Nephron progenitor cell (in vitro differentiated cells): ENCODE measurements around the gene APOD.

Source experiments
- DNase-seq: peaks from one replicate; pipeline ENCODE4 v3.0.0; 2021
- H3K27ac Mint-ChIP-seq: 2 replicates; pipeline ENCODE4 v1.8.0; 2021; ENCODE audit warnings: mild to moderate bottlenecking, moderate library complexity, mixed read lengths
- H3K27me3 Mint-ChIP-seq: 2 replicates; pipeline ENCODE4 v1.8.0; 2021; ENCODE audit warnings: mild to moderate bottlenecking, low read depth, mixed read lengths; ENCODE audit not compliant: poor library complexity
- H3K36me3 Mint-ChIP-seq: 2 replicates; pipeline ENCODE4 v1.8.0; 2021; ENCODE audit warnings: low read depth, mixed read lengths
- H3K4me1 Mint-ChIP-seq: 2 replicates; pipeline ENCODE4 v1.8.0; 2021; ENCODE audit warnings: mixed read lengths
- H3K4me3 Mint-ChIP-seq: 2 replicates; pipeline ENCODE4 v1.8.0; 2021; ENCODE audit warnings: mild to moderate bottlenecking, moderate library complexity, mixed read lengths
- H3K9me3 Mint-ChIP-seq: 2 replicates; pipeline ENCODE4 v1.8.0; 2021; ENCODE audit warnings: mild to moderate bottlenecking, moderate library complexity, mixed read lengths
- CTCF ChIP-seq: fragments of 200-600 bp; sonication (generic); IDR thresholded peaks from 2 replicates; pipeline ENCODE4 v1.5.0; 2021; ENCODE audit warnings: antibody characterized with exemption

The APOD gene

GRCh38 chr3:195580744-195581443 is 2.8 kb downstream of the APOD start:
- no peak for TF ChIP-seq CTCF
- no peak for DNase-seq
- Mint-ChIP-seq H3K27me3 (peaks cover 8% of the 10 kb centered on the region), H3K4me1 (peaks cover 22% of the 10 kb centered on the region), H3K4me3 (no peak overlapping the region), H3K27ac (peak overlapping the region; percentile 27), H3K9me3 (no peaks in the 10 kb centered on the region), H3K36me3 (no peaks in the 10 kb centered on the region)

- H3K4me3 Mint-ChIP-seq, result no peak overlapping the region
- H3K36me3 Mint-ChIP-seq, result no peaks in the 10 kb centered on the region
- no peak overlapping the region for H3K27ac Mint-ChIP-seq
- peaks cover 11% of the 10 kb centered on the region for H3K4me1 Mint-ChIP-seq
- H3K27me3 Mint-ChIP-seq, result peaks cover 8% of the 10 kb centered on the region
- peaks cover 6% of the 10 kb centered on the region for H3K9me3 Mint-ChIP-seq
- DNase-seq, result no peak
- no peak for TF ChIP-seq CTCF
These were observed 4.5 kb downstream of the APOD start for GRCh38 chr3:195579281-195579680.

DNA sequence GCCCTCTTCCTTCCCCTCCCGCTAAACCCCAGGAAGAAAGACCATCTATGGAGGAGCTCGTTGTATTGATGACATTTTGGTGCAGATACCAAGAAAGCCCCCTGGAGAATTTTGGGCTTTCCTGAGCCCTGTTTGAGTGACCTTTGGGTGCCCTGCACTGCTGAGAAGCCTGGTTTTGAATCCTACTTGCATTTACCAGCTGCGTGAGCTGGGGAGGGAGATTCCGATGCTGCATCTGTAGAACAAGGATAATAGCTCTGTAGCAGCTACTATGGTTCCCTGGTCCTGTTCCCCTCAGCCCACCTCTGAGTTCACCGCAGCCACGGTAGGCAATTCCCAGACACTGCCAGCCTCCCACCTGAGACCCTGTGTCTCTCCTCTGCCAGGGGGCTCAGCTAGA is 5.2 kb downstream of the APOD start:
- no peaks in the 10 kb centered on the region for H3K36me3 Mint-ChIP-seq
- H3K4me1 Mint-ChIP-seq, result peaks cover 5% of the 10 kb centered on the region
- no peak for DNase-seq
- peaks cover 8% of the 10 kb centered on the region for H3K27me3 Mint-ChIP-seq
- H3K4me3 Mint-ChIP-seq, result no peak overlapping the region
- TF ChIP-seq CTCF, result no peak
- H3K27ac Mint-ChIP-seq, result no peak overlapping the region
- H3K9me3 Mint-ChIP-seq, result peaks cover 14% of the 10 kb centered on the region

DNA sequence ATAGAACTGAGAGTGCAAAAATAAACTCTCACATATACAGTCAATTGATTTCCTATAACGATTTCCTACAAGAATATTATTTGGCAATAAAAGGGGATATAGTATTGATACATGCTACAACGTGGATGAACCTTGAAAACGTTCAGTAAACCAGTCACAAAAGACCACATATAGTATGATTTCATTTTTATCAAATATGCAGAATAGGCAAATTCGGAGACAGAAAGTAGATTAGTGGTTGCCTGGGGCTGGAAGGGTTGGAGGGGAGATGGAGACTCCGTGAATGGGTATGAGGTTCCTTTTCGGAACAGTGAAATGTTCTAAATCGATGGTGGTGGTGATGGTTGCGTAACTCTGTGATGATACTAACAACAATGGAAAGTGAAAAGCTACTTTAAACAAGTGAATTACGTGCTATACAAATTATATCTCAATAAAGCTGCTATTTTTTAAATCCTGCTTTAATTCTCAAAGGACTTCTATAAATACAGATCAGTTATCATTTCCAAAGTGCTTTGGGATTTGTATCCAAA is 6.0 kb downstream of the APOD start:
- Mint-ChIP-seq H3K4me3 (no peak overlapping the region), H3K36me3 (no peaks in the 10 kb centered on the region), H3K4me1 (peaks cover 5% of the 10 kb centered on the region), H3K9me3 (peaks cover 14% of the 10 kb centered on the region), H3K27me3 (peaks cover 5% of the 10 kb centered on the region), H3K27ac (no peak overlapping the region)
- TF ChIP-seq CTCF, result no peak
- DNase-seq, result no peak

- Mint-ChIP-seq H3K36me3 (no peaks in the 10 kb centered on the region), H3K27ac (no peak overlapping the region), H3K4me1 (peaks cover 13% of the 10 kb centered on the region), H3K27me3 (peaks cover 5% of the 10 kb centered on the region), H3K4me3 (no peak overlapping the region), H3K9me3 (peaks cover 17% of the 10 kb centered on the region)
- no peak for DNase-seq
- no peak for TF ChIP-seq CTCF
These were observed 9.0 kb downstream of the APOD start for GRCh38 chr3:195574497-195575304.
